Osteocyte (in vitro differentiated cells): ENCODE measurements around the gene NXPE1. TPM values are rescaled to one million over a fixed set of nuclear protein-coding genes. Genes with fewer than 3 reads are reported as not detected.
A peak's percentile ranks its signal among the peaks of the same experiment; 100 is the strongest.
"Not testable (repeated sequence)": the region's sequence is repeated elsewhere in the genome, so short reads cannot be mapped to it uniquely, and the experiment has no call there.

Experiments
- DNase-seq: peaks from one replicate; pipeline ENCODE4 v3.0.0; 2021; ENCODE audit warnings: mixed read lengths; ENCODE audit not compliant: unreplicated experiment; ENCODE audit errors: extremely low spot score
- H3K27ac Mint-ChIP-seq: one replicate; pipeline ENCODE4 v1.8.0; 2021; ENCODE audit warnings: mild to moderate bottlenecking, mixed read lengths; ENCODE audit not compliant: unreplicated experiment
- H3K27me3 Mint-ChIP-seq: one replicate; pipeline ENCODE4 v1.8.0; 2021; ENCODE audit warnings: mixed read lengths; ENCODE audit not compliant: unreplicated experiment
- H3K36me3 Mint-ChIP-seq: one replicate; pipeline ENCODE4 v1.8.0; 2021; ENCODE audit warnings: mixed read lengths; ENCODE audit not compliant: unreplicated experiment
- H3K4me1 Mint-ChIP-seq: one replicate; pipeline ENCODE4 v1.8.0; 2021; ENCODE audit warnings: mixed read lengths; ENCODE audit not compliant: unreplicated experiment
- H3K4me3 Mint-ChIP-seq: one replicate; pipeline ENCODE4 v1.8.0; 2021; ENCODE audit warnings: mild to moderate bottlenecking, moderate library complexity, mixed read lengths; ENCODE audit not compliant: unreplicated experiment
- H3K9me3 Mint-ChIP-seq: one replicate; pipeline ENCODE4 v1.8.0; 2021; ENCODE audit warnings: mixed read lengths; ENCODE audit not compliant: unreplicated experiment
- CTCF ChIP-seq: fragments of 200-600 bp; sonication (generic); IDR thresholded peaks from 2 replicates; pipeline ENCODE4 v1.5.0; 2021; ENCODE audit warnings: antibody characterized with exemption, mild to moderate bottlenecking, moderate library complexity
- long read RNA-seq: library from polyadenylated mRNA; unstranded; transcript quantifications from one replicate; pipeline ENCODE4 v2.0.0, GENCODE V29; 2021
- total RNA-seq: library from RNA; stranded (reverse); gene quantifications from 2 replicates; pipeline ENCODE4 v1.2.1, GENCODE V29; 2021

NXPE1 gene
- total RNA-seq = not detected in 2 replicates
- long read RNA-seq = 0 reads

GRCh38 chr11:114559425-114560310 is at the start of gene NXPE1:
Gene NXPE1 (minus strand): TSS chr11:114559881. CDS start chr11:114551201, 8,680 bp downstream.
- TF ChIP-seq CTCF = no peak
- Mint-ChIP-seq H3K9me3 (no peaks in the 10 kb centered on the region), H3K27ac (no peak within 1 kb of the TSS), H3K4me1 (no peaks in the 10 kb centered on the region), H3K36me3 (no peaks in the 10 kb centered on the region), H3K27me3 (peaks cover 2% of the 10 kb centered on the region), H3K4me3 (no peak within 1 kb of the TSS)
- DNase-seq = no peak

- Mint-ChIP-seq H3K36me3 (no peaks in the 10 kb centered on the region), H3K9me3 (peaks cover 24% of the 10 kb centered on the region), H3K4me3 (no peak overlapping the region), H3K27ac (no peak overlapping the region), H3K4me1 (no peaks in the 10 kb centered on the region), H3K27me3 (no peaks in the 10 kb centered on the region)
- DNase-seq = peak; percentile 15
- no peak for TF ChIP-seq CTCF
These were observed 49.7 kb upstream of the NXPE1 start for GRCh38 chr11:114609429-114609828.

DNA sequence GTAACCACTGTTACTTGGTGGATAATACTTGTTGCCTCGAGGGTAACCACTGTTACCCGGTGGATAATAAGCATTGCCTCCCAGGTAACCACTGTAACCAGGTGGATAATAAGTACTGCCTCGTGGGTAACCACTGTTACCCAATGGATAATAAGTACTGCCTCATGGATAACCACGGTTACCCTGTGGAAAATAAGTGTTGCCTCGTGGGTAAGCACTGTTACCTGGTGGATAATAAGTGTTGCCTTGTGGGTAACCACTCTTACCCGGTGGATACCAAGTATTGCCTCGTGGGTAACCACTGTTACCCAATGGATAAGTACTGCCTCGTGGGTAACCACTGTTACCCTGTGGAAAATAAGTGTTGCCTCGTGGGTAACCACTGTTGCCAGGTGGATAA is 48.9 kb upstream of the NXPE1 start:
- H3K9me3 Mint-ChIP-seq = peaks cover 17% of the 10 kb centered on the region
- not testable (repeated sequence) for H3K4me1 Mint-ChIP-seq, H3K27me3 Mint-ChIP-seq, H3K4me3 Mint-ChIP-seq, H3K27ac Mint-ChIP-seq, H3K36me3 Mint-ChIP-seq
- DNase-seq = peak; percentile 42

DNA sequence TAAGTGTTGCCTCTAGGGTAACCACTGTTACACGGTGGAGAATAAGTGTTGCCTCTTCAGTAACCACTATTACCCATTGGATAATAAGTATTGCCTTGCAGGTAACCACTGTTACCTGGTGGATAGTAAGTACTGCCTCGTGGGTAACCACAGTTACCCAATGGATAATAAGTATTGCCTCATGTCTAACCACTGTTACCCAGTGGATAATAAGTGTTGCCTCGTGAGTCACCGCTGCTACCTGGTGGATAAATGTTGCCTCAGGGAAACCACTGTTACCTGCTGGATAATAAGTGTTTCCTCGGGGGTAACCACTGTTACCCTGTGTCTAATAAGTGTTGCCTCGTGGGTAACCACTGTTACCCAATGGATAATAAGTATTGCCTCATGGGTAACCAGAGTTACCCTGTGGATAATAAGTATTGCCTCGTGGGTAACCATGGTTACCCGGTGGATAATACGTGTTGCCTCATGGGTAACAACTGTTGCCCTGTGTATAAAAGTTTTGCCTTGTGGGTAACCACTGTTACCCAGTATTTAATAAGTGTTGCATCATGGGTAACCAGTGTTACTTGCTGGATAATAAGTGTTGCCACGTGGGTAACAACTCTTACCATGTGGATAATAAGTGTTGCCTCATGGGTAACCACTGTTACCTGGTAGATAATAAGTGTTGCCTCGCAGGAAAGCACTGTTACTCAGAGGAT is 48.2 kb upstream of the NXPE1 start:
- no peaks in the 10 kb centered on the region for H3K4me1 Mint-ChIP-seq
- no peaks in the 10 kb centered on the region for H3K27me3 Mint-ChIP-seq
- no peak overlapping the region for H3K4me3 Mint-ChIP-seq
- DNase-seq = peak; percentile 21
- peaks cover 17% of the 10 kb centered on the region for H3K9me3 Mint-ChIP-seq
- no peak overlapping the region for H3K27ac Mint-ChIP-seq
- no peaks in the 10 kb centered on the region for H3K36me3 Mint-ChIP-seq
- TF ChIP-seq CTCF = no peak

GRCh38 chr11:114606802-114607075 is 47.1 kb upstream of the NXPE1 start:
- H3K9me3 Mint-ChIP-seq = peaks cover 17% of the 10 kb centered on the region
- H3K27ac Mint-ChIP-seq, H3K4me3 Mint-ChIP-seq, H3K27me3 Mint-ChIP-seq, DNase-seq, H3K4me1 Mint-ChIP-seq, H3K36me3 Mint-ChIP-seq: not testable (repeated sequence)
